GM18511 (cell line): Measurements from ENCODE around the gene SURF4.
A peak's percentile ranks its signal among the peaks of the same experiment; 100 is the strongest.

ENCODE experiments used
- ATAC-seq: cut with Tn5 transposase; IDR thresholded peaks from one replicate; pipeline ENCODE4 v1.9.1; 2021; ENCODE audit warnings: mild to moderate bottlenecking, moderate library complexity; ENCODE audit not compliant: unreplicated experiment

SURF4 gene

GRCh38 chr9:133353548-133353947 lies 22.3 kb downstream of the SURF4 start:
- no peak for ATAC-seq

- ATAC-seq: no peak
Observed at GRCh38 chr9:133352635-133353340, 23.1 kb downstream of the SURF4 start.

- no peak for ATAC-seq
Observed at GRCh38 chr9:133351908-133352634, 23.8 kb downstream of the SURF4 start.

GRCh38 chr9:133351526-133351907 lies 24.3 kb downstream of the SURF4 start:
- ATAC-seq: no peak

- no peak for ATAC-seq
Observed at GRCh38 chr9:133349965-133350616, 25.8 kb downstream of the SURF4 start.

- no peak for ATAC-seq
Observed at GRCh38 chr9:133348718-133349573, 26.9 kb downstream of the SURF4 start.

GRCh38 chr9:133347985-133348717 lies 27.7 kb downstream of the SURF4 start, which contains the start of the genes MED22 and RPL7A:
Gene MED22 (minus strand): TSS chr9:133348131. CDS start chr9:133346662, 1,469 bp downstream.
Gene RPL7A (plus strand): TSS chr9:133348218. CDS start chr9:133348244, 26 bp downstream.
- ATAC-seq: peak; percentile 78

GRCh38 chr9:133347515-133347984 lies 28.3 kb downstream of the SURF4 start:
- peak; percentile 43 for ATAC-seq

GRCh38 chr9:133346021-133346785 lies 29.7 kb downstream of the SURF4 start:
- no peak for ATAC-seq

- no peak for ATAC-seq
Observed at GRCh38 chr9:133345596-133345995, 30.3 kb downstream of the SURF4 start.

- no peak for ATAC-seq
Observed at GRCh38 chr9:133344979-133345378, 30.9 kb downstream of the SURF4 start.

- ATAC-seq: no peak
Observed at GRCh38 chr9:133344071-133344470, 31.8 kb downstream of the SURF4 start.

- ATAC-seq: no peak
Observed at GRCh38 chr9:133342570-133342969, 33.3 kb downstream of the SURF4 start.

- no peak for ATAC-seq
Observed at GRCh38 chr9:133342069-133342406, 33.8 kb downstream of the SURF4 start.

GRCh38 chr9:133341369-133342068 lies 34.3 kb downstream of the SURF4 start:
- ATAC-seq: no peak

GRCh38 chr9:133340916-133341315 lies 34.9 kb downstream of the SURF4 start:
- ATAC-seq: no peak

- no peak for ATAC-seq
Observed at GRCh38 chr9:133340256-133340655, 35.6 kb downstream of the SURF4 start.

GRCh38 chr9:133339641-133340040 lies 36.2 kb downstream of the SURF4 start:
- no peak for ATAC-seq
